Stimulated activated CD4-positive, alpha-beta T cell treated with anti-CD3 and anti-CD28 coated beads, Interleukin-4, amount 100 ng/mL, for 48 hours (primary cell): ENCODE measurements around the gene TUG1.

Experiments used
- DNase-seq, 2 donors: peaks; one replicate each; pipeline ENCODE4 v3.0.0-alpha.2; 2020; ENCODE audit warnings: low read depth in 2 of 2

Gene TUG1

GRCh38 chr22:30947816-30948454 is 21.1 kb upstream of the TUG1 start:
- DNase-seq: no peak

GRCh38 chr22:30948930-30949342 is 20.1 kb upstream of the TUG1 start:
- no peak for DNase-seq

- no peak for DNase-seq
These were observed 19.0 kb upstream of the TUG1 start for GRCh38 chr22:30949934-30950660.

GRCh38 chr22:30953206-30953605 is 15.9 kb upstream of the TUG1 start:
- DNase-seq: no peak

- DNase-seq: no peak
These were observed 13.9 kb upstream of the TUG1 start for GRCh38 chr22:30955153-30955552.

GRCh38 chr22:30964858-30965257 is 4.2 kb upstream of the TUG1 start:
- DNase-seq: no peak

- DNase-seq: no peak
These were observed 796 bp upstream of the TUG1 start, which contains the start of gene MORC2 for GRCh38 chr22:30968015-30968923. Gene MORC2, minus strand, starts transcription at chr22:30968774. Its CDS starts 885 bp downstream, at chr22:30967889.

- DNase-seq: peak in 1 of 2 donors; percentile 14
These were observed 679 bp downstream of the TUG1 start for GRCh38 chr22:30969532-30970355.

- no peak for DNase-seq
These were observed 1.3 kb downstream of the TUG1 start for GRCh38 chr22:30970356-30970746.

- no peak for DNase-seq
These were observed 9.4 kb downstream of the TUG1 start for GRCh38 chr22:30978304-30978962.

GRCh38 chr22:30979932-30980331 is 10.9 kb downstream of the TUG1 start:
- no peak for DNase-seq

GRCh38 chr22:30982512-30982911 is 13.4 kb downstream of the TUG1 start:
- DNase-seq: no peak

- DNase-seq: no peak
These were observed 15.3 kb downstream of the TUG1 start for GRCh38 chr22:30984317-30984716.

GRCh38 chr22:30985561-30986208 is 16.6 kb downstream of the TUG1 start:
- DNase-seq: no peak

- no peak for DNase-seq
These were observed 20.4 kb downstream of the TUG1 start for GRCh38 chr22:30989474-30989873.

GRCh38 chr22:30990690-30991089 is 21.6 kb downstream of the TUG1 start:
- DNase-seq: no peak

GRCh38 chr22:30992565-30992964 is 23.5 kb downstream of the TUG1 start:
- no peak for DNase-seq

- DNase-seq: no peak
These were observed 25.9 kb downstream of the TUG1 start for GRCh38 chr22:30994960-30995359.

GRCh38 chr22:30996462-30996861 is 27.4 kb downstream of the TUG1 start:
- no peak for DNase-seq

- no peak for DNase-seq
These were observed 29.3 kb downstream of the TUG1 start for GRCh38 chr22:30998329-30998728.
